ENCODE data around the gene FCN1. TPM values are rescaled to one million over a fixed set of nuclear protein-coding genes. Genes with fewer than 3 reads are reported as not detected.

The FCN1 gene
- polyA plus RNA-seq, 3 donors: 2,884 to 7,680 (median 6,268) TPM

- H3K36me3 ChIP-seq (replicated peaks in 1 of 2; ENCODE audit: control insufficient read depth in 1 of 2, insufficient read depth in 2 of 2, low read length in 2 of 2): no peaks in the 10 kb centered on the region
- peaks cover 99 to 100% of the 10 kb centered on the region in 2 donors for H3K4me1 ChIP-seq (ENCODE audit: control insufficient read depth in 1 of 2, insufficient read depth in 2 of 2, low read length in 2 of 2)
- no CpG with 5 or more reads among the region's 5 CpGs for WGBS (ENCODE audit: insufficient coverage)
- H3K27ac ChIP-seq (ENCODE audit: low read depth in 1 of 2, low read length in 2 of 2): peak overlapping the region in 1 of 2 donors; percentile 92
- H3K79me2 ChIP-seq (ENCODE audit: insufficient read depth, low read length): peaks cover 27% of the 10 kb centered on the region
- Mint-ChIP-seq H3K4me3 (no peak overlapping the region), H3K27ac (peak overlapping the region in 4 of 7 donors; percentile 18 to 83 (median 56)), H3K4me1 (peaks cover 97% of the 10 kb centered on the region), H3K36me3 (peaks cover 7 to 16% of the 10 kb centered on the region in 2 donors), H3K27me3 (ENCODE audit: low read depth in 3 of 3) (peaks cover 0 to 2% (median 0%) of the 10 kb centered on the region in 3 donors), H3K9me3 (peaks cover 0 to 7% (median 3%) of the 10 kb centered on the region in 7 donors)
- no peaks in the 10 kb centered on the region for H4K20me1 ChIP-seq (ENCODE audit: insufficient read depth, low read length)
- H3K4me3 ChIP-seq (replicated peaks in 1 of 3; ENCODE audit: low read depth in 2 of 3, low read length in 3 of 3): peak overlapping the region in 1 of 3 experiments; percentile 43
- peak in 2 of 3 donors; percentile 22 to 51 for DNase-seq
- intact Hi-C loops (cut with micrococcal nuclease): loop anchor here in 1 of 2 donors (10.0 kb wide), 1 partner anchor 878 kb away; no protein-coding TSS in a partner anchor
- H3K9ac ChIP-seq (ENCODE audit: insufficient read depth, low read length, poor library complexity, severe bottlenecking): no peak overlapping the region
- no peak overlapping the region for H3K4me2 ChIP-seq (replicated peaks; ENCODE audit: extremely low read depth, low read length, poor library complexity, severe bottlenecking)
- no peaks in the 10 kb centered on the region for H3K27me3 ChIP-seq (ENCODE audit: control insufficient read depth in 2 of 2, insufficient read depth in 2 of 2, low read length in 2 of 2)
- H3K9me3 ChIP-seq (replicated peaks in 1 of 2; ENCODE audit: control insufficient read depth in 1 of 2, insufficient read depth in 1 of 2, low read length in 2 of 2): no peaks in the 10 kb centered on the region
- no peak for TF ChIP-seq CTCF (IDR thresholded peaks at IDR 0.05)
- H2AFZ ChIP-seq (ENCODE audit: insufficient read depth, low read depth, low read length, poor library complexity, severe bottlenecking): no peak overlapping the region
Observed at GRCh38 chr9:134932606-134933005, 14.9 kb upstream of the FCN1 start.

GRCh38 chr9:134932171-134932570 lies 14.5 kb upstream of the FCN1 start:
- H3K27me3 Mint-ChIP-seq (ENCODE audit: low read depth in 3 of 3): peaks cover 0 to 2% (median 0%) of the 10 kb centered on the region in 3 donors
- no peak for TF ChIP-seq CTCF (IDR thresholded peaks at IDR 0.05)
- no peaks in the 10 kb centered on the region for H3K27me3 ChIP-seq (ENCODE audit: control insufficient read depth in 2 of 2, insufficient read depth in 2 of 2, low read length in 2 of 2)
- H3K4me3 ChIP-seq (replicated peaks in 1 of 3; ENCODE audit: low read depth in 2 of 3, low read length in 3 of 3): peak overlapping the region in 1 of 3 experiments; percentile 43
- no peaks in the 10 kb centered on the region for H3K9me3 ChIP-seq (replicated peaks in 1 of 2; ENCODE audit: control insufficient read depth in 1 of 2, insufficient read depth in 1 of 2, low read length in 2 of 2)
- H3K27ac Mint-ChIP-seq: peak overlapping the region in 3 of 7 donors; percentile 2 to 83 (median 70)
- no peak overlapping the region for H2AFZ ChIP-seq (ENCODE audit: insufficient read depth, low read depth, low read length, poor library complexity, severe bottlenecking)
- H3K9me3 Mint-ChIP-seq: peaks cover 0 to 7% (median 3%) of the 10 kb centered on the region in 7 donors
- H3K27ac ChIP-seq (ENCODE audit: low read depth in 1 of 2, low read length in 2 of 2): peak overlapping the region in 1 of 2 donors; percentile 92
- no peak for DNase-seq
- no peaks in the 10 kb centered on the region for H4K20me1 ChIP-seq (ENCODE audit: insufficient read depth, low read length)
- H3K4me1 ChIP-seq (ENCODE audit: control insufficient read depth in 1 of 2, insufficient read depth in 2 of 2, low read length in 2 of 2): peaks cover 99 to 100% of the 10 kb centered on the region in 2 donors
- peaks cover 96% of the 10 kb centered on the region for H3K4me1 Mint-ChIP-seq
- intact Hi-C loops (cut with micrococcal nuclease): loop anchor here in 1 of 2 donors (10.0 kb wide), 1 partner anchor 877 kb away; no protein-coding TSS in a partner anchor
- no peaks in the 10 kb centered on the region for H3K36me3 ChIP-seq (replicated peaks in 1 of 2; ENCODE audit: control insufficient read depth in 1 of 2, insufficient read depth in 2 of 2, low read length in 2 of 2)
- H3K4me3 Mint-ChIP-seq: no peak overlapping the region
- no peak overlapping the region for H3K9ac ChIP-seq (ENCODE audit: insufficient read depth, low read length, poor library complexity, severe bottlenecking)
- H3K79me2 ChIP-seq (ENCODE audit: insufficient read depth, low read length): peaks cover 27% of the 10 kb centered on the region
- H3K36me3 Mint-ChIP-seq: peaks cover 7 to 13% of the 10 kb centered on the region in 2 donors
- WGBS (ENCODE audit: insufficient coverage): 100% methylated on average over 7 of the region's 12 CpGs
- H3K4me2 ChIP-seq (replicated peaks; ENCODE audit: extremely low read depth, low read length, poor library complexity, severe bottlenecking): no peak overlapping the region

Data from CD14-positive monocyte (primary cell).